Measurements from ENCODE around the gene ARF3. TPM values are rescaled to one million over a fixed set of nuclear protein-coding genes. Genes with fewer than 3 reads are reported as not detected.

ARF3 gene
- total RNA-seq, 4 donors from 2014 or later, result 92.7 to 177 (median 136) TPM

- Histone ChIP-seq H3K9me3 (no peaks in the 10 kb centered on the region), H3K4me1 (peaks cover 22 to 26% of the 10 kb centered on the region in 2 donors), H3K4me3 (replicated peaks in 1 of 3) (no peak overlapping the region), H3K27ac (no peak overlapping the region), H3K27me3 (no peaks in the 10 kb centered on the region), H3K36me3 (no peaks in the 10 kb centered on the region)
- WGBS, 2 donors, result 86 to 87% methylated on average over 3 of the region's 3 CpGs
- TF ChIP-seq CTCF (IDR thresholded peaks at IDR 0.05), result no peak
- no peak for TF ChIP-seq POLR2A (IDR thresholded peaks at IDR 0.05)
- no peak for DNase-seq
- intact Hi-C loops (cut with DNase I), result no loop called here
These were observed 36.5 kb upstream of the ARF3 start for GRCh38 chr12:48993787-48994186.

- intact Hi-C loops (cut with DNase I), result no loop called here
- Histone ChIP-seq H3K4me3 (replicated peaks in 1 of 3) (no peak overlapping the region), H3K36me3 (no peaks in the 10 kb centered on the region), H3K9me3 (no peaks in the 10 kb centered on the region), H3K27ac (no peak overlapping the region), H3K27me3 (no peaks in the 10 kb centered on the region), H3K4me1 (peaks cover 5 to 7% of the 10 kb centered on the region in 2 donors)
- DNase-seq, result no peak
- no peak for TF ChIP-seq CTCF (IDR thresholded peaks at IDR 0.05)
- TF ChIP-seq POLR2A (IDR thresholded peaks at IDR 0.05), result no peak
- 69 to 72% methylated on average over 7 to 8 of the region's 8 CpGs for WGBS, 2 donors
These were observed 34.2 kb upstream of the ARF3 start for GRCh38 chr12:48991247-48992050.

GRCh38 chr12:48990552-48990951 lies 33.3 kb upstream of the ARF3 start:
- DNase-seq, result no peak
- intact Hi-C loops (cut with DNase I), result no loop called here
- Histone ChIP-seq H3K4me3 (replicated peaks in 1 of 3) (no peak overlapping the region), H3K27me3 (no peaks in the 10 kb centered on the region), H3K36me3 (no peaks in the 10 kb centered on the region), H3K4me1 (peaks cover 5 to 7% of the 10 kb centered on the region in 2 donors), H3K9me3 (no peaks in the 10 kb centered on the region), H3K27ac (no peak overlapping the region)
- no peak for TF ChIP-seq CTCF (IDR thresholded peaks at IDR 0.05)
- no peak for TF ChIP-seq POLR2A (IDR thresholded peaks at IDR 0.05)

GRCh38 chr12:48988030-48988649 lies 30.9 kb upstream of the ARF3 start:
- Histone ChIP-seq H3K36me3 (no peaks in the 10 kb centered on the region), H3K27me3 (no peaks in the 10 kb centered on the region), H3K9me3 (no peaks in the 10 kb centered on the region), H3K27ac (no peak overlapping the region), H3K4me1 (no peaks in the 10 kb centered on the region), H3K4me3 (replicated peaks in 1 of 3) (no peak overlapping the region)
- no peak for TF ChIP-seq POLR2A (IDR thresholded peaks at IDR 0.05)
- peak; percentile 56 to 84 (median 72) for TF ChIP-seq CTCF (IDR thresholded peaks at IDR 0.05)
- WGBS, 2 donors, result 26 to 28% methylated on average over 14 to 16 of the region's 16 CpGs
- intact Hi-C loops (cut with DNase I), result loop anchor here (5.0 kb wide), 1 partner anchor 131 kb away; no protein-coding TSS in a partner anchor
- peak; percentile 61 to 66 for DNase-seq

GRCh38 chr12:48986720-48987291 lies 29.5 kb upstream of the ARF3 start:
- Histone ChIP-seq H3K36me3 (no peaks in the 10 kb centered on the region), H3K4me3 (replicated peaks in 1 of 3) (no peak overlapping the region), H3K4me1 (no peaks in the 10 kb centered on the region), H3K27ac (no peak overlapping the region), H3K27me3 (no peaks in the 10 kb centered on the region), H3K9me3 (no peaks in the 10 kb centered on the region)
- TF ChIP-seq POLR2A (IDR thresholded peaks at IDR 0.05) (no peak), CTCF (IDR thresholded peaks at IDR 0.05) (no peak)
- 56 to 61% methylated on average over 14 to 16 of the region's 23 CpGs for WGBS, 2 donors
- intact Hi-C loops (cut with DNase I), result loop anchor here (5.0 kb wide), 1 partner anchor 130 kb away; no protein-coding TSS in a partner anchor
- no peak for DNase-seq
